NT2/D1 (cell line): Measurements from ENCODE around the gene GPR146.

Source experiments
- DNase-seq: peaks from one replicate; pipeline ENCODE4 v3.0.0-alpha.2; 2011; ENCODE audit warnings: low read depth, low spot score
- H3K27me3 ChIP-seq: 2 replicates; pipeline ENCODE4 v1.6.0; 2011; ENCODE audit warnings: mild to moderate bottlenecking; ENCODE audit not compliant: insufficient read length, insufficient read depth
- H3K36me3 ChIP-seq: 2 replicates; pipeline ENCODE4 v1.6.1; 2011; ENCODE audit warnings: mild to moderate bottlenecking, low read length, mixed read lengths; ENCODE audit not compliant: insufficient read depth, insufficient read length
- H3K4me1 ChIP-seq: 2 replicates; pipeline ENCODE4 v1.5.1; 2011; ENCODE audit not compliant: insufficient read depth, insufficient read length
- H3K4me3 ChIP-seq: 2 replicates; pipeline ENCODE4 v1.5.1; 2011; ENCODE audit warnings: low read depth; ENCODE audit not compliant: insufficient read length
- H3K9ac ChIP-seq: 2 replicates; pipeline ENCODE4 v1.6.0; 2011; ENCODE audit warnings: low read depth; ENCODE audit not compliant: insufficient read length
- H3K9me3 ChIP-seq: 2 replicates; pipeline ENCODE4 v1.5.1; 2011; ENCODE audit warnings: mild to moderate bottlenecking, low read length; ENCODE audit not compliant: insufficient read depth
- SUZ12 ChIP-seq: IDR thresholded peaks from 2 replicates; pipeline ENCODE4 v1.6.1; 2011; ENCODE audit not compliant: insufficient read length, insufficient read depth; ENCODE audit errors: extremely low read depth
- YY1 ChIP-seq: IDR thresholded peaks from 2 replicates; pipeline ENCODE4 v1.6.1; 2011; ENCODE audit not compliant: insufficient read length, insufficient read depth
- ZNF274 ChIP-seq: IDR thresholded peaks from 2 replicates; pipeline ENCODE4 v1.6.1; 2011; ENCODE audit warnings: mild to moderate bottlenecking, low read depth, low read length

Gene GPR146

DNA sequence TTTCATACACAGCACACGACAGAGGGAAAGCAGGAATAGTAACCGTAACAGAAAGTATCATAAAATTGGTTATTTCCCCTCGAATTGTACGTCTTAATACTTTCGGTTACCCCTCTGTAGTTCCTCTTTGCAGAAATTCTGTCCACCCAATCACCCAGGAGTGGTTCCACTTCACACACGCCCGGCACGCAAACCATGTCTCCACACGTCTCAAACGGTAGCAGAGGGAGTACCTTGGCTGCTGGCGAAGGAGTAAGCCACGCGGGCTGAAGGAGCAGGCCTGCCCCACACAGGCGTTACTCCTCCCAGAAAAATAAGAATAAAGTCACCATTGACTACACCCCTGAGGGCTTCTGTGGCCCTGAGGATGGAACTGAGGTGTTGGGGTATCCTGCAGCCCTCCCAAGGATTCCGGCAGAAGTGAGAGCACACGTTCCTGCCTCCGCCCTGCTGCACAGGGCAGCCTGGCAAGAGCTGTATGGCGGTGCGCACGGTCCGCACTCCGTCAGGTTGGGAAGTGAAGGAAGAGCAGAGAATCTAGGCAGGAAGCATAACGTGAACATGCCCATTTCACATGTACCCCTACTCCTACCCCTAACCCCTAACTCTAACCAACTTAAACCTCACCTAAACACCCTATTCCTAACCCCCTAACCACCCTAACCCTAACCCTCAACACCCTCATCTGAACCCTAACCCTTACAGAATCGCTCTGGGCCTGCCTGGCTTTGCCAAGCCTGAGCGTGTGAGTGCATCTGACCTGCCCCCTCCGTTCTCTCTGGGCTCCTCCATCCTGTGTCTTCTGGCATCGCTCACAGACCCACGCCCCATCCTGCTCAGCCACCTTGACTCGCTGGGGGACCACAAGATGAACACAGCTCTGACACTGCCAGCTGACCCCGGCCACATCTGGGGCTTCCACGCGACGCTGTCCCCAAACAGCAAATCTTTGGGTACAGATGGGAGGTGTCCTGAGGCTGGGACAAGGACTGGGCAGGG is 18.2 kb downstream of the GPR146 start:
- H3K4me3 ChIP-seq: no peak overlapping the region
- H3K9ac ChIP-seq: no peak overlapping the region
- peaks cover 28% of the 10 kb centered on the region for H3K4me1 ChIP-seq
- no peaks in the 10 kb centered on the region for H3K27me3 ChIP-seq
- no peak for TF ChIP-seq SUZ12
- no peak for TF ChIP-seq ZNF274
- TF ChIP-seq YY1: no peak
- H3K36me3 ChIP-seq: peaks cover 28% of the 10 kb centered on the region
- H3K9me3 ChIP-seq: no peaks in the 10 kb centered on the region
- DNase-seq: no peak

- no peak for DNase-seq
- Histone ChIP-seq H3K9ac (no peak overlapping the region), H3K36me3 (peaks cover 21% of the 10 kb centered on the region), H3K27me3 (no peaks in the 10 kb centered on the region), H3K4me3 (no peak overlapping the region), H3K4me1 (peaks cover 28% of the 10 kb centered on the region), H3K9me3 (no peaks in the 10 kb centered on the region)
- TF ChIP-seq YY1: no peak
- TF ChIP-seq SUZ12: no peak
- no peak for TF ChIP-seq ZNF274
Observed at GRCh38 chr7:1063361-1063760, 19.0 kb downstream of the GPR146 start.

DNA sequence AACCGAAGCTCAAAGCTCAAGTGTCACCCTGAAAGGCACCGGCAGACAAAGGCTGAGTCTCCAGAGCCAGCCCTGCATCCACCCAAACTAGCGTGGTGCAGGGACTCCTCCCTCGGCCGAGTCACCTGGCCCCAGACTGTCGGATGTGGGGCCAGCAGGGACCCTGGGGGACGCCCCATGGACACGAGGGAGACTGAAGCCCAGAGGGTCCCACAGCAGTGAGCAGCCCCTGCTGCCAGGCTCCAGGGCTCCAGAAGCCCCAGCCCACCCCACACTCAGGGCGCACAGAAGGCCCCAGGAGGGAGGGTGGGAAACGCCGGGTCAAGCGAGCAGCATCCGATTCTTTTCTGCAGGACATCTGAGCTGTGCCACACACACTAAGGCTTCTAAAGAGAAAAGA is 20.2 kb downstream of the GPR146 start:
- no peak for DNase-seq
- Histone ChIP-seq H3K4me3 (no peak overlapping the region), H3K27me3 (no peaks in the 10 kb centered on the region), H3K4me1 (peaks cover 26% of the 10 kb centered on the region), H3K36me3 (peaks cover 18% of the 10 kb centered on the region), H3K9me3 (no peaks in the 10 kb centered on the region), H3K9ac (no peak overlapping the region)
- TF ChIP-seq ZNF274 (no peak), YY1 (no peak), SUZ12 (no peak)

DNA sequence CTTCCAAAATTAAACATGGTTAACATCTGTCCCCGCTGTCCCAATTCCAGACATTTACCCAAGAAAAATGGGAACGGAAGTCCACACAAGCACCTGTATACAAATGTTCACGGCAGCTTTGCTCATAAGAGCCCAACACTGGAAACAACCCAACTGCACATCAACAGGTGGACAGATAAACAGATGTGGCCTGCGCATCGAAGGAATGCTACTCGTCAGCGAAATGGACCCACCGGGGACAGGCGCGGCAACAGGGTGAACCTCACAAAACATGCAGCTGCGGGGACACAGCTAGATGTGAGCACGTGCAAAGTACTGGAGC is 20.9 kb downstream of the GPR146 start:
- peaks cover under 1% of the 10 kb centered on the region; the same call in 1 of the 2 replicates for H3K9me3 ChIP-seq
- no peaks in the 10 kb centered on the region for H3K27me3 ChIP-seq
- H3K9ac ChIP-seq: peak overlapping the region; percentile 68
- no peak for DNase-seq
- no peak overlapping the region for H3K4me3 ChIP-seq
- H3K4me1 ChIP-seq: peaks cover 24% of the 10 kb centered on the region
- H3K36me3 ChIP-seq: peaks cover 18% of the 10 kb centered on the region
- no peak for TF ChIP-seq YY1
- TF ChIP-seq ZNF274: no peak

DNA sequence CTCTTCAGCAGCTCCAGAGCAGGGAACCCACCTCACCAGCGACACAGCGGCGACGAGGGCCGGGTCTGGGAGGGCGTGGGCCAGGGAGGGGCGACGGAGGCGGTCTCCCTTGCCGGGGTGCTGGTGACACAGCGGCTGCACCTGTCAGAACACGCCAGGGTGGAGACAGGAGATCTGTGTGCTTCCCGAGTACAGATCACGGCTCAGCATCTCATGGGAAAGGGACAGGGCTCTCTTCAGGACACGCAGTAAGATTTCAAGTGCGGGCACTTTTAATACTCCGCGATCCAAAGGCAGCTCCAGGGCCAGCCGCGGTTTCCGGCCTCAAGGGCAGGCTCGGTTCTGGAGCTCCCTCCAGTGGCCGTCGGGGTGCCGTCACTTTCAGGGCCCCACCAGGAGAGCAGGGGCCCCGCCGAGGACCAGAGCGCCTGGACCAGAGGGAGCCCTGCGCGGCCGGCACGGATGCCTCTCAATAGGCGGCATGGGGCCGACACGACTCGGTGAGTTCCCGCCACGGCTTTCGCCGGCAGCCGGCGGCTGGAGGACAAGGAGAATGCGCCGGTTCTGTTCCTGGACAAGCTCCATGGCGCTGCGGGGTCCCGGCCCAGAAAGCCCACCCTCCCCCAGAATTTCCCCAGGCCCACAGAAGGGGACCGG is 21.4 kb downstream of the GPR146 start:
- no peaks in the 10 kb centered on the region for H3K27me3 ChIP-seq
- H3K9me3 ChIP-seq: peaks cover 6% of the 10 kb centered on the region; the same call in 1 of the 2 replicates
- no peak for TF ChIP-seq SUZ12
- peaks cover 18% of the 10 kb centered on the region for H3K36me3 ChIP-seq
- H3K4me1 ChIP-seq: peaks cover 23% of the 10 kb centered on the region
- H3K9ac ChIP-seq: peak overlapping the region; percentile 68
- no peak overlapping the region for H3K4me3 ChIP-seq
- peak; percentile 66 for DNase-seq

DNA sequence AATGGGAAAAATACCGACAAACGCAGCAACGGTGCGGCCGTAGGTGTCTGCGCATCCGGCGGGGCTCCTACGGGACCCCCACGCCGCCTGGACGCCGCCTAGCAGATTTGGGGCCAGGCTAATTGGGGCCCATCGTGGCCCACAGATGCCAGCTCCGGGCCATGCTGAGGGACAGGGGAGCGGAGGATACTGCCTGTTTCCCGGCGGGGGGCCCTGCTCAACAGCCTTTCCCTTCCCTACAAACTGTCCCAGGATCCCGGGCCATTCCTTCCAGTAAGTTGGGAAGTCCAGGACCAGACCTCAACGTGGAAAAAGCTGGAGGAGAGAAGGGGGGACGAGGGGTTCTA is 21.9 kb downstream of the GPR146 start:
- Histone ChIP-seq H3K36me3 (peaks cover 18% of the 10 kb centered on the region), H3K27me3 (no peaks in the 10 kb centered on the region), H3K4me3 (no peak overlapping the region), H3K9ac (no peak overlapping the region), H3K9me3 (peaks cover 9% of the 10 kb centered on the region; the same call in 1 of the 2 replicates), H3K4me1 (peaks cover 21% of the 10 kb centered on the region)
- no peak for DNase-seq
- no peak for TF ChIP-seq ZNF274
- no peak for TF ChIP-seq SUZ12
- TF ChIP-seq YY1: no peak

DNA sequence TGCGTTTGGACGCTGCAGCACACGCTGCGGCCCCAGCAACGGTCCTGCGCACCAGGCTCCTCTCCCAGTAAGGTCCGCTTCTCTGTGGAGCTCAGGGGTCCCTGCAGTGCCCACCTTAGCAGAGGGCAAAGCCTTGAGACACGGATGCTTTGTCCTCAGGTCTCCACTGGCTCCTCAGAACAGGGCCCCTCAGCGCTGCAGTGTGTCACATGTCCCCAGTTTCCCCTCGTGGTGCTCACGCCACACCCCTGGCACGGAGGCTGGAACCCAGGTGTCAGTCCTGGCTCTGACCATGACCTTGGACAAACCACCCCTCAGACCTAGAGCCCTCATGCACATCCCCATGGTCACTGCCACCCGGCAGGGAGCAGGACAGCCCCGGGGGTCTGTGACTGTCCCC is 23.7 kb downstream of the GPR146 start:
- Histone ChIP-seq H3K36me3 (peaks cover 13% of the 10 kb centered on the region), H3K9ac (no peak overlapping the region), H3K9me3 (peaks cover 9% of the 10 kb centered on the region; the same call in 1 of the 2 replicates), H3K4me1 (peaks cover 21% of the 10 kb centered on the region), H3K4me3 (no peak overlapping the region), H3K27me3 (no peaks in the 10 kb centered on the region)
- no peak for DNase-seq
- no peak for TF ChIP-seq SUZ12
- no peak for TF ChIP-seq ZNF274
- no peak for TF ChIP-seq YY1
